Hepatocyte (in vitro differentiated cells): ENCODE data around the gene PCLO. TPM values are rescaled to one million over a fixed set of nuclear protein-coding genes. Genes with fewer than 3 reads are reported as not detected.

Source experiments
- DNase-seq: peaks from one replicate; pipeline ENCODE4 v3.0.0-alpha.2; 2016; ENCODE audit warnings: low spot score
- H2AFZ ChIP-seq: fragments of 200-600 bp; sonication (generic); 2 replicates; pipeline ENCODE4 v1.6.0; 2016; ENCODE audit warnings: antibody characterized with exemption, mild to moderate bottlenecking
- H3K27ac ChIP-seq: fragments of 200-600 bp; sonication (generic); 2 replicates; pipeline ENCODE4 v1.5.1; 2016; ENCODE audit warnings: mild to moderate bottlenecking
- H3K27me3 ChIP-seq: fragments of 200-600 bp; sonication (generic); 2 replicates; pipeline ENCODE4 v1.6.1; 2016
- H3K36me3 ChIP-seq: fragments of 200-600 bp; sonication (generic); replicated peaks from 2 replicates; pipeline ENCODE4 v1.5.1; 2016; ENCODE audit warnings: low read depth; ENCODE audit not compliant: insufficient read depth
- H3K4me1 ChIP-seq: fragments of 200-600 bp; sonication (generic); 2 replicates; pipeline ENCODE4 v1.5.1; 2016; ENCODE audit warnings: mild to moderate bottlenecking, moderate library complexity; ENCODE audit not compliant: insufficient read depth
- H3K4me2 ChIP-seq: fragments of 200-600 bp; sonication (generic); 2 replicates; pipeline ENCODE4 v1.6.0; 2016
- H3K4me3 ChIP-seq: fragments of 200-600 bp; sonication (generic); 2 replicates; pipeline ENCODE4 v1.5.1; 2016; ENCODE audit warnings: mild to moderate bottlenecking
- H3K79me2 ChIP-seq: fragments of 200-600 bp; sonication (generic); 2 replicates; pipeline ENCODE4 v1.6.0; 2017; ENCODE audit warnings: mild to moderate bottlenecking
- H3K9me2 ChIP-seq: fragments of 200-600 bp; sonication (generic); replicated peaks from 2 replicates; pipeline ENCODE4 v1.6.0; 2017; ENCODE audit warnings: mild to moderate bottlenecking; ENCODE audit not compliant: insufficient read depth
- H3K9me3 ChIP-seq: fragments of 200-600 bp; sonication (generic); 2 replicates; pipeline ENCODE4 v1.5.1; 2016; ENCODE audit warnings: low read depth, mild to moderate bottlenecking
- H4K20me1 ChIP-seq: fragments of 200-600 bp; sonication (generic); 2 replicates; pipeline ENCODE4 v1.6.0; 2016; ENCODE audit warnings: mild to moderate bottlenecking; ENCODE audit not compliant: insufficient read depth, poor library complexity, severe bottlenecking
- CTCF ChIP-seq: fragments of 200-600 bp; sonication (generic); IDR thresholded peaks from 2 replicates; pipeline ENCODE4 v1.5.1; 2016; ENCODE audit warnings: antibody characterized with exemption, mild to moderate bottlenecking; ENCODE audit not compliant: poor library complexity
- EZH2 ChIP-seq: fragments of 200-600 bp; sonication (generic); IDR thresholded peaks from 2 replicates; pipeline ENCODE4 v1.6.1; 2016; ENCODE audit warnings: antibody characterized with exemption, mild to moderate bottlenecking, borderline replicate concordance
- EZH2phosphoT487 ChIP-seq: fragments of 200-600 bp; sonication (generic); IDR thresholded peaks from one replicate; pipeline ENCODE4 v1.6.1; 2018; ENCODE audit warnings: antibody characterized with exemption, mild to moderate bottlenecking, low read depth, moderate library complexity; ENCODE audit not compliant: unreplicated experiment, severe bottlenecking
- WGBS: methylation state at CpG from one replicate; pipeline ENCODE4 v1.1.6; 2016; ENCODE audit warnings: low lambda C conversion rate; ENCODE audit errors: missing lambda C conversion rate; 5-methylcytosine and 5-hydroxymethylcytosine counted together
- polyA plus RNA-seq: library from polyadenylated mRNA; unstranded; fragments of >200 nt; fragmentation: Nextera tagmentation; extraction: Ambion mirVana; gene quantifications from 2 replicates; pipeline ENCODE4 v1.2.1, GENCODE V29; 2016
- total RNA-seq: library from RNA; depleted of rRNA; stranded (reverse); fragments of >200 nt; gene quantifications from 2 replicates; pipeline ENCODE4 v1.2.3, GENCODE V29; 2014

The PCLO gene
- total and polyA plus RNA-seq, 2 experiments from 2014 or later: 1.3 to 8.1 TPM

- peak; percentile 11 for DNase-seq
- no peaks in the 10 kb centered on the region for H3K36me3 ChIP-seq
- 12% methylated on average over 1 of the region's 1 CpG for WGBS
- H3K4me3 ChIP-seq: no peak overlapping the region
- no peaks in the 10 kb centered on the region for H3K4me1 ChIP-seq
- no peaks in the 10 kb centered on the region for H3K9me3 ChIP-seq
- no peak overlapping the region for H3K4me2 ChIP-seq
- no peaks in the 10 kb centered on the region for H3K79me2 ChIP-seq
- H3K27ac ChIP-seq: no peak overlapping the region
- H3K27me3 ChIP-seq: no peaks in the 10 kb centered on the region
- no peak overlapping the region for H2AFZ ChIP-seq
- TF ChIP-seq CTCF: no peak
- TF ChIP-seq EZH2phosphoT487: no peak
- TF ChIP-seq EZH2: no peak
- H4K20me1 ChIP-seq: no peaks in the 10 kb centered on the region
- no peaks in the 10 kb centered on the region for H3K9me2 ChIP-seq
Measured at GRCh38 chr7:83005410-83005809, 157.3 kb downstream of the PCLO start.

- TF ChIP-seq CTCF (no peak), EZH2 (no peak), EZH2phosphoT487 (no peak)
- Histone ChIP-seq H3K9me2 (no peaks in the 10 kb centered on the region), H3K4me2 (no peak overlapping the region), H3K4me3 (no peak overlapping the region), H3K79me2 (no peaks in the 10 kb centered on the region), H3K4me1 (no peaks in the 10 kb centered on the region), H3K27ac (no peak overlapping the region), H3K27me3 (no peaks in the 10 kb centered on the region), H2AFZ (no peak overlapping the region), H3K36me3 (no peaks in the 10 kb centered on the region), H4K20me1 (no peaks in the 10 kb centered on the region), H3K9me3 (no peaks in the 10 kb centered on the region)
- 94% methylated on average over 3 of the region's 3 CpGs for WGBS
- DNase-seq: no peak
Measured at GRCh38 chr7:83001362-83002040, 161.2 kb downstream of the PCLO start.

GRCh38 chr7:82998436-82998835, 164.2 kb downstream of the PCLO start:
- TF ChIP-seq EZH2 (no peak), EZH2phosphoT487 (no peak), CTCF (no peak)
- Histone ChIP-seq H3K9me2 (no peaks in the 10 kb centered on the region), H3K36me3 (no peaks in the 10 kb centered on the region), H3K9me3 (no peaks in the 10 kb centered on the region), H3K27ac (no peak overlapping the region), H3K27me3 (no peaks in the 10 kb centered on the region), H4K20me1 (no peaks in the 10 kb centered on the region), H3K4me1 (no peaks in the 10 kb centered on the region), H2AFZ (no peak overlapping the region), H3K4me2 (no peak overlapping the region), H3K79me2 (no peaks in the 10 kb centered on the region), H3K4me3 (no peak overlapping the region)
- no peak for DNase-seq
